ENCODE measurements around the gene RHBDD1.
A peak's percentile ranks its signal among the peaks of the same experiment; 100 is the strongest.
"Not testable (repeated sequence)": the region's sequence is repeated elsewhere in the genome, so short reads cannot be mapped to it uniquely, and the experiment has no call there.

Gene RHBDD1

GRCh38 chr2:226799976-226800940 lies 35.6 kb upstream of the RHBDD1 start:
- peak; percentile 52 to 60 for DNase-seq

- peak; percentile 75 to 89 for DNase-seq
Observed at GRCh38 chr2:226800941-226801784, 34.7 kb upstream of the RHBDD1 start.

GRCh38 chr2:226802573-226802972 lies 33.3 kb upstream of the RHBDD1 start:
- DNase-seq, result peak; percentile 37 to 66

GRCh38 chr2:226803410-226803809 lies 32.4 kb upstream of the RHBDD1 start:
- DNase-seq, result no peak

- DNase-seq, result peak in 1 of 2 experiments; percentile 23
Observed at GRCh38 chr2:226813148-226813701, 22.6 kb upstream of the RHBDD1 start.

- no peak for DNase-seq
Observed at GRCh38 chr2:226818930-226819329, 16.9 kb upstream of the RHBDD1 start.

- no peak for DNase-seq
Observed at GRCh38 chr2:226825056-226825455, 10.8 kb upstream of the RHBDD1 start.

GRCh38 chr2:226828191-226828590 lies 7.7 kb upstream of the RHBDD1 start:
- DNase-seq, result no peak

GRCh38 chr2:226829721-226830631 lies 5.9 kb upstream of the RHBDD1 start:
- DNase-seq, result no peak

GRCh38 chr2:226831266-226831665 lies 4.6 kb upstream of the RHBDD1 start:
- no peak for DNase-seq

- DNase-seq, result no peak
Observed at GRCh38 chr2:226832061-226832460, 3.8 kb upstream of the RHBDD1 start.

GRCh38 chr2:226834880-226835279 lies 974 bp upstream of the RHBDD1 start:
- not testable (repeated sequence) for DNase-seq

GRCh38 chr2:226835420-226835795 lies 446 bp upstream of the RHBDD1 start:
- peak; percentile 38 to 42 for DNase-seq

- no peak for DNase-seq
Observed at GRCh38 chr2:226836548-226836885, 663 bp downstream of the RHBDD1 start.

GRCh38 chr2:226837334-226837733 lies 1.5 kb downstream of the RHBDD1 start:
- no peak for DNase-seq

- no peak for DNase-seq
Observed at GRCh38 chr2:226837787-226838603, 2.1 kb downstream of the RHBDD1 start.

- DNase-seq, result no peak
Observed at GRCh38 chr2:226838722-226839121, 2.9 kb downstream of the RHBDD1 start.

GRCh38 chr2:226839161-226839560 lies 3.3 kb downstream of the RHBDD1 start:
- DNase-seq, result no peak

GRCh38 chr2:226839951-226840350 lies 4.1 kb downstream of the RHBDD1 start:
- no peak for DNase-seq

- not testable (repeated sequence) for DNase-seq
Observed at GRCh38 chr2:226843001-226843400, 7.1 kb downstream of the RHBDD1 start.

- DNase-seq, result no peak
Observed at GRCh38 chr2:226845386-226846116, 9.7 kb downstream of the RHBDD1 start.

Data from NCI-H1930 (cell line).